GM21576 (cell line): ENCODE measurements around the gene LPCAT1.
"Not testable (repeated sequence)": the region's sequence is repeated elsewhere in the genome, so short reads cannot be mapped to it uniquely, and the experiment has no call there.

Experiments used
- ATAC-seq: cut with Tn5 transposase; IDR thresholded peaks from one replicate; pipeline ENCODE4 v1.9.1; 2021; ENCODE audit warnings: mild to moderate bottlenecking, moderate library complexity; ENCODE audit not compliant: unreplicated experiment

Gene LPCAT1

DNA sequence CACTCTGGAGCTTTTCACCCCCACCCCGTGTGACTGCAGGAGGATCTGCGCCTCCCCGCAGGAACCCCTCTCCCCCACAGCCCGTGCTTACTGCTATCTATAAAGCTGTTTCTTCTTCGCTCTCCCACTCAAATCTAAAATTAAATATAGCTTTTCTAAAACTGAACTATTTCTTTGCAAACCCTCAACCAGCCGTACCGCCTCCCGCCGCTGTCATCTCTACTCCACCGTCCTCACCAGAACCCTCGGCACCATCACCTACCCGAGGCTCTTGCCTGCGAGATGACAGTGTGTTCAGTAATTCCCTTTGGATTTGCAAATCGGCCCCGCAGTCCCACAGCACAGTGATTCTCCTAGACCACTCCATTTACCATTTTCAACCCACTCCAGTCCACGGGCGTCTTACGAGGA lies 13.6 kb downstream of the LPCAT1 start:
- no peak for ATAC-seq

DNA sequence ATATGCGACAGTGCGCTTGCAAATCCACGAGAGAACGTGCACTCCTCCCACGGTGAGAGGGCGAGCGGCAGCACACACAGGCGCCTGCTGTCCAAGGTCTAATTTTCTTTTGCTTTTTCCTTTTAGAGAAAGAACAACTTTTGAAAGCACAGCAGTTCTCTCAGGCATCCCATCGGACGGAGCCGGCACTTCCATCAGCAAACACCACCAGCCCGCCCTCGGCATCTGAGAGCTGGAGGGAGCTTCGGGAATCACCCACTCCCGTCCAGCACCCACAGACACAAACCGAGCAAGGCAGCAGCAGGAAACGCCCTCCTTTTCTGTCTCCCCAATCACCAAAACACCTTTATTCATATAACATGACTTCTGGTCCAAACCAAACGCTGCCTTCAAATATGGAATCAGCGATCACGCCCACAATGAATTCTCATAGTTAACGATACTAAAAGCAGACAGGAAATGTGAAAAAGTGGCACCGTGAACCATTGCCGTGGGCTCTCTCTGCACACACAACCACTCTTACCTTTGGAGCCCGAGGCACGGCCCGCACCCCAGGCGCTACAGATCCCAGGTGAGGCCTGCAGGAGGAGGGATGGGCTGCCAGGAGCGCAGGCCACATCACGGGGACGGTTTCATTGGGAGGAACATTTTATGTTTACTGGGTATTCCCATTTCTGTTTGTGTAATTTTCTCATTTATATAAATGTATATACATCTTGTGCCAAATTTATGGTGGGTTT lies 14.2 kb downstream of the LPCAT1 start:
- ATAC-seq, result no peak

DNA sequence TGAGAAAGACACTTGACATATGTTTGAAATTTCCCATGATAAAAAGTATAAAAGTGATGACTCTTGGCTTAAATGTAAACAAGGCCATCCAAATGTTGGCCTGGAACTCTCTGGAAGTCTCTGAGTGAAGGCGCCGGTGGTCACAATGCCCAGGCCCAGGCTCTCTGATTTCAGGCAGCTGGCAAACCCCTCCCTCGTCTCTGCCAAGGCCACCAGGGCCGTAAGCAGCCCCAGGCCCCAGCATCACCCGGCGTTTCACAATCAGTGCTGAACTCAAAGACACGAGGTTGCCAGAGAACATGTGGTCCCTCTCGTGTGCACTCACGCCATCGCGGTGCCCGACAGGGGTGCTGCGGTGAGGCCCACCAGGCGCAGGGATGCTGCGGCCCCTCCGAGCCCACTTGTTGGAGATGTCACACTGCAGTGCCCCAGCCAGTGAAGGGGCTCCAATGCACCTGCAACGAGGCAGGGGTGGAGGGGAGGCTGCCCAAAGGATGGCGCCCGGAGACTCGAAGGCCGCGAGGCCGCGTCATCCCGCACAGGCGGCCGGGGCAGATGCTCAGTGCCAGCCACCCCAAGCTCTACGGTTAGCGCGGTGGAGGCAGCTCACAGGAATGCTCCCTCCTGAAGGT lies 15.0 kb downstream of the LPCAT1 start:
- ATAC-seq, result no peak

DNA sequence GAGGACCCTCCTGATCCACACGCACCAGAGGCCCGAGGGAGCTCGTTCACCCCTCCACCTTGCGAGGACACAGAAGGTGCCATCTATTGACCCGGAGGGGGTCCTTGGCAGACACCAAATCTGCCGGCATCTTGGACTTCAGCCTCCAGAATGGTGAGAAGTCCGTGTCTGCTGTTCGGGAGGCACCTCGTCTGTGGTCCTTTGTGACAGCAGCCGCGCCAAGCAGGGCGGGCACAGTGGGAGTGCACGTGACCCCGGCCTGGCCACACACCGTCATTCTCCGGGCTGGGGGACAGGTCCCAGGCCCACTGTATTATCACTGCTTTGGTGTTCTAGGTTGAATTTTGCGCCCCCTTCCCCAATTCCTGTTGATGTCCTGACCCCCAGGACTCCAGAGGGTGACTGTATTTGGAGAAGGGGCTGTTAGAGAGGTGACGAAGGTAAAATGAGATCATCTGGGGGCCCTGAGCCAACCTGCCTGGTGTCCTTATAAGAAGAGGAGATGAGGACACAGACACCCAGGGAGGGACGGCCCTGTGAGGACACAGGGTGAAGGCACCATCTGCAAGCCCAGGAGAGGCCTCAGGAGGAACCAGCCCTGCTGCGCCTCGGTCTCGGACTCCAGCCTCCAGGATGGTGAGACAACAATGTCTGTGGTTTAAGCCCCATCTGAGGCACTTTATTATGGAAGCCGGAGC lies 15.7 kb downstream of the LPCAT1 start:
- no peak for ATAC-seq

DNA sequence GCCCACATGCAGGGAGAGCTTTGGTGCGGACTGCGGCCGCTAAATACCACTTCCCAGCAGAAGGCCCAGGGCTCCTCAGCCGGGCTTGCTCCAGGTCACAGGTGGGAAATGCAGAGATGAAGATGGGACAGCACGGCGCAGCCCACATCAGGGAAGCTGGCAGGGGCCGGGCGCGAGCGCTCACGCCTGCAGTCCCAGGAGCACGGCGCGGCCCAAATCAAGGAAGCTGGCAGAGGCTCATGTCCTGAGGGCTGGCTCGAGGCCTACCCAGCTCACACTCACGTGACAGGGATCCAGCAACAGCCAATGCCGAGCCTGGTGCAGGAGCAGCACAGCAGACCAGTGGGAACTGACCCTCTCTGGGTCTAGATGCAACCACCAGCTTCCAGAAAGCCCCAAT lies 16.3 kb downstream of the LPCAT1 start:
- no peak for ATAC-seq

DNA sequence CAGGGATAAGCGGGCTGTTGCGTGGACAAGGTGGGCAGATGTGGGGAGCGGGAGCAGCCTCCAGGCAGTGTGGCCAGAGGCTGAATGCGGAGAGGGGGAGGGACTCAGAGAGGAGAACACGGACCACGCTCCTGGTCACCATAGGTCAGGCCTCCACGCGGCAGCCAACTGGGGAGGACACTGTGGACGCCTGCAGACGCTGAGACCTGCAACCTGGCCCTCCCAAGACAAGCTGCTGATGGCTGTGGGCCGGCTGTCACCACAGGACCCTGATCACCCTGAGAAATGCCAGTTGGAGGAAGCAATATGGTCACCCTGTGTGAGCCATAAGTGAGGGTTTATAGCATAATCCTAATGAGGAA lies 16.8 kb downstream of the LPCAT1 start:
- ATAC-seq, result no peak

DNA sequence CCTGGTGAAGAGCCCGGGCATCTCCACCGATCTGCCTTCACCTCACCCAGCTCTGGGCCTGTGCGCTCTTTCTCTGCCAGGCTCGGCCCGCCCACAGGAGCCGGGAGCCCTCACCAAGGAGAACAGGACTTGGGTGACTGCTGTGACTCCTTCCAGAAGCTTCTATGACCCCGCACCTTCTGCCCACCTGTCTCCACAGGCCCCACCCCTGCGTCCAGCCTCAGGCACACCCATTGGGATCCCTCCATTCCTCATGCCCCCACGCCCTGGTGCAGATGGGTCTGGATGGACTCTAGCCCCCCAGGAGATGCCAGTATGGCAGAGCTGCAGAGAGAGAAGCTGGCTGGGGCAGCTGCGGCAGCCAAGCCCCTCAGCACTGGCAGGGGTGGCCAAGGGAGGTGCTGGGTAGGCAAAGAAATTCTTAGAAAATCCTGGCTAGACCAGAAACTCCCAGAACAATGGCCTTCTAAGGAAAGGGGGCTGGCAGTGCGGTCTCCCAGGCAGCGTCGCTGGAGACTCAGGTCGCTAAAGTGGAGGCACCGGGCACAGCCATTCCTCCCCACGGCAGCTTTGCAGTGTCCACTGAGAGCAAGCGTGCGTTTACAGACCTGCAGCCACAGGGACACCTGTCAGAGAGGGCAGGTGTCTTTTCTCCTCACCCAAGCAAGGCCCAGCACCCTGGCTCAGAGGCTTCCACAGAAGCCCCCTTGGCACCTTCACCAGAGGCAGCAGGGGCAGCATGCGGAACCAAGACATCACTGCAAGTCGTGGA lies 17.3 kb downstream of the LPCAT1 start:
- ATAC-seq, result no peak

DNA sequence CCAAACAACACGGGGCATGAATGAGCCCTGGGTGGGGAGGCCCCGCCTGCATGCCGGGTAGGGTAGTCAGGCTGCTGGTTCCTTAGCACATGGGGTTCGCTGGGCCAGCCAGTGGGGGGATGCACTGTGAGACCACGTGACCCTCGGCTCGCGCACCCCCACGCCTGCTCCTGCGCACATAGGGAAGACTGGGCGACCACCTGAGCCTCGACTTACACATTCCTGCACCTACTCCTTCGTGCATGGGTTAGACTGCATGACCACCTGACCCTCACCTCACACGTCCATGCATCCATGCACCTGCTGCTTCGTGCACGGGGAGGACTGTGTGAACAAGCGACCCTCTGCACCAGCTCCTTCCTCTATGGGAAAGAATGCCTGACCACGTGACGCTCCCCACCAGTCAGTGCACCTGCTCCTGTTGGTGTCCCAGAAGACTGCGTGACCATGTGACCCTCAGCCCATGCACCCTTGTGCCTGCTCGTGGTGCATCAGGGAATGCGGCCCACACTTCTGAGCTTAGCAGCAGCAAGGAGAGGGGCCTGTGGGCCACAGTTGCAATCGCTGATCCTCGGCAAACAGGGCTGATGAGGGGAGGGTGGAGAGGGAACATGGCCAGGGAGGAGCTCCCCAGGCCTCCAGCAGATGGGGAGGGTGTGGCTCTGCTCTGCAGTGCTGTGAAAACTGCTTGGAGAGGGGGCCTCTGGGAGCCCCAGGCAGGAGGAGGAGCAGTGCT lies 18.1 kb downstream of the LPCAT1 start:
- ATAC-seq, result no peak

DNA sequence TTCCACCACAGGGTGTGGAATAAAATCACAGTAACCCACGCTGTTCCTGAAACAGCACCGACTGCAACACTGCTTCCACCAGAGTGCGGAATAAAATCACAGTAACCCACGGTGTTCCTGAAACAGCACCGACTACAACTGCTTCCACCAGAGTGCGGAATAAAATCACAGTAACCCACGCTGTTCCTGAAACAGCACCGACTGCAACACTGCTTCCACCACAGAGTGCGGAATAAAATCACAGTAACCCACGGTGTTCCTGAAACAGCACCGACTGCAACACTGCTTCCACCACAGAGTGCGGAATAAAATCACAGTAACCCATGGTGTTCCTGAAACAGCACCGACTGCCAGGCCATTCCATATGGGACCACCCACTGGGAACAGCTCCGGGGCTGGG lies 18.7 kb downstream of the LPCAT1 start:
- ATAC-seq, result not testable (repeated sequence)

DNA sequence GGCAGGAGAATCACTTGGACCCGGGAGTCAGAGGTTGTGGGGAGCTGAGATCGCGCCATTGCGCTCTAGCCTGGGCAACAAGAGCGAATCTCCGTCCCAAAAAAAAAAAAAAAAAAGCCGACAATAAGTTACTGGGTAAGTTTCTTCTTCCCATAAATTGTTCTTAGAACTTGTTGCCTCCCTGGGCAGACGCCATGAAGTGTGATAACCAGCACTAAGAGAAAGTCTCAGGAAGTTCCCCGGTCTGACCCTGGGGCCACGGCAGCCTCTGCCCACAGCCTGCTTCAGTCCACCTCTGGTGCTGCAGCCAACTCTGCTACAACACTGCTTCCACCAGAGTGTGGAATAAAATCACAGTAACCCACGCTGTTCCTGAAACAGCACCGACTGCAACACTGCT lies 19.1 kb downstream of the LPCAT1 start:
- no peak for ATAC-seq

DNA sequence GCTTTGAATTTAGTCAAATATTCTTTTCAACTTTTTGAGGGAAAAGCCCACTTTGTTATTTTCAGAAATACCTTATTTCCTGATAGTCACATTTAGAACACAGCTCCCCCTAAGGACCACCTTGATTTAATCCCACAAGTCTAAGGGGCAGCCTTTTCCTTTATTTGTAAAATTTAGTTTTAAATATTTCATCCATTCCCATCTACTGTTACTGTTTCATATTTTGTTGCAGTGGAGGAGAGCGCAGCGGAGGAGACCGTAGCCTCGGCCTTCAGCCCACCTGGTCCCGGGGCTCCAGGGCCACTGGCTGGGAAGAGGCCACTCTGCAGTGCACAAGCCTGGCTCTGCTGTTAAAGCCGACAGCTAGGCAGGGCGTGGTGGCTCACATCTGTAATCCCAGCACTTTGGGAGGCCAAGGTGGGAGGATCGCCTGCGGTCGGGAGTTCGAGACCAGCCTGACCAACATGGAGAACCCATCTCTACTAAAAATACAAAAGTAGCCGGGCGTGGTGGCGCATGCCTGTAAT lies 19.6 kb downstream of the LPCAT1 start:
- ATAC-seq, result no peak

DNA sequence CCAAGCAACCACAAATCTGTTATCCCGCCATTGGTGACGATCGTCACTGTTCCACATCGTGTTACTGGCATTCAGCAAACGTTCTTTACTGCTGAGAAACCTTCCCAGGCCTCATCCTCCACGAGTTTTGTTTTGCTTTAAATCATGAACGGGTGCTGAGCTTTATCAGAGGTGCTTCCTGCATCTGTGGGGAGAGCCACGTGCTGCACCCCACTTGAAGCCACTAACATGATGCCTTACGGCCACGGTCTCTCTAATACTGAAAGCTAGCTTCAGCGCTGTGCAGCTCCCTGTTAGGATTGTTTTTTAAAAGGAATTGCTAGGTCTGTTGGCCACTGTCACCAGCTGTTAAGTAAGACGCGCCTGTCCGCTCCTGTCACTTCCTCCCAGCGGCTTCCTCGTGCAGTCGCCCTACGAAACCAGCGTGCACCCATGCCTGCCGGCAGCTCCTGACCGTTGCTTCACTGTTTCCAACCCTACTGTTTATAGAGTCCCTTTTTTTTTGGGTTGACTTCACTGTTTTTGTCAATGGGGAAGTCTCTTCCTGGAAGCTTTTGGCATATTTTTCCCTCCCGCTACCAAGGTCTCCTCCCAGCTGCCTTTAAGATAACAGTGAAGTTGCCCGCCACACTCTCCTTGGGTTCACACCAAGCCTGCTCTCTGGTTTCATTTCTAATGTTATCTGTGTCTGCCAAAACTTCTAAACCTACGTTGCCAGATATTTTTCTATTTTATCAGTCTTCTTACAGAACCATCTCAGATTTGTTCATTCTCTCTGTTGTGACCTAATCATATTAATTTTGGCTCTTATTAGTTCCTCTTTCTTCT lies 20.3 kb downstream of the LPCAT1 start:
- no peak for ATAC-seq

DNA sequence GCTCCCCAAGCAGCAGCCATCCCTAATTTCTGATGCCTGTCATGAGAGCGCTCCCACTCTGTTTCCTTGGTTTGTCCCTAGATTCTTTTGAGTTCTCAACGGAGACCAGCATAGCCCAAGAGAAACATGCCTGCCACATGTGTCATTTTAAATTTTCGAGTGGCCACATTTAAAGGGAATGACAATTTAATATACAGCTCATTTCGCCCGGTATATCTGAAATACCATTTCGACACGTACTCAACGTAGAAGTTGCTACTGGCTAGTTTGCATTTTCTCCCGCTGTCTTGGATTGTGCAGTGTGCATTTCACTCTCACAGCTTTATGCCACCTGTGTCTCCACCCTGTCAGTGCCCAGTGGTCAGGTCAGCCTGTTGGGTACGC lies 21.0 kb downstream of the LPCAT1 start:
- ATAC-seq, result no peak

DNA sequence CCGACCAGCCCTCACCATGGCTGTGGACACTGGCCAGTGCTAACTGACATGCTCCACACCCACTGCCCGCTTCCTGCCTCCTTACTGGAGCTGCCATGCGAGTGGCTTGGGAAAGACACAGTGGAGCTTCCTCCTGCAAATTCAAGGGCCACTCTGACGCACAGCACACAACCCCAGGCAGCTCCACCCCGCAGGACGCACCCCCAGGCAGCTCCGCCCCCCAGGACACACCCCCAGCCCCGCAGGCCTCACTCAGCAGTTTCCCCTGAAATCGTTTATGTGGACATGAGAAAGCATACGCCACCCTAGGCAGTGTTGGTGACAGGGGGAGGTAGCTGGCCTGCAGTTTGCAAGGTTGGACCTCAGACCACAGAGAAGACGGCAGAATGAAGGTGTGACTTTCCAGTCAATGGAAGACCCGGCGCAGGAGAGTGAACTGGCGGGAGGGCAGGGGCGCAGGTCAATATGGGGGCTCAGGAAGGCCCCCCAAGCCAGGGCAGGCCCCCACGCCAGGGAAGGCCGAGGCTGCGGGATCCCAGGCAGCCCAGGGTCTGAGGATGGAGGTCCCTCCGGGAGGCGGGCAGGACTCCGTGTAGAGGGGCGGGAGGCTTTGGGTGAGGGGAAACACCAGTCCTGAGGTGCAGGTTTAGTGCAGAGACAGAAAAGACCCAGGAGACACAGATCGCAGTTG lies 21.6 kb downstream of the LPCAT1 start:
- ATAC-seq, result no peak

DNA sequence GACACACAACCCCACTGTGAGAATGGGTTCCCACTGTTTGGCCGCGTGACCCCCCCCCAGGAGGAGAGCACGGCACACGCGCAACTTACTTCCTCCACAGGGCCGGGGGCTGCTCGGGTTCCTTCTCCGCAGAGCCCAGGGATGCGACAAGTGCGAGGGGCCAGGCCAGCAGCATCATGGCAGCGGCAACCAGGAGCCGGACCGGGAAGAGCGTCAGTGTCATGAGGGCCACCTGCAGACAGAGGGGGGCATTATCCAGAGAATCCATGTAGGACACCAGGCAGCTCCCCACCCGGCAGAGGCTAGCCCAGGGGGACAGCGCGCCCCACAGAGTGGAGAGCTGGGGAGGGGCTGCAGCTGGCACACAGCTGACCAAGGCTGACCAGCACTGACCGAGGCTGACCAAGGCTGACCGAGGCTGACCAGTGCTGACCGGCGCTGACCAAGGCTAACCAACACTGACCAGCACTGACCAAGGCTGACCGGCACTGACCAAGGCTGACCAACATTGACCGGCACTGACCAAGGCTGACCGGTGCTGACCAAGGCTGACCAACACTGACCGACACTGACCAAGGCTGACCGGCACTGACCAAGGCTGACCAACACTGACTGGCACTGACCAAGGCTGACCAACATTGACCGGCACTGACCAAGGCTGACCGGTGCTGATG lies 22.3 kb downstream of the LPCAT1 start:
- ATAC-seq, result no peak

DNA sequence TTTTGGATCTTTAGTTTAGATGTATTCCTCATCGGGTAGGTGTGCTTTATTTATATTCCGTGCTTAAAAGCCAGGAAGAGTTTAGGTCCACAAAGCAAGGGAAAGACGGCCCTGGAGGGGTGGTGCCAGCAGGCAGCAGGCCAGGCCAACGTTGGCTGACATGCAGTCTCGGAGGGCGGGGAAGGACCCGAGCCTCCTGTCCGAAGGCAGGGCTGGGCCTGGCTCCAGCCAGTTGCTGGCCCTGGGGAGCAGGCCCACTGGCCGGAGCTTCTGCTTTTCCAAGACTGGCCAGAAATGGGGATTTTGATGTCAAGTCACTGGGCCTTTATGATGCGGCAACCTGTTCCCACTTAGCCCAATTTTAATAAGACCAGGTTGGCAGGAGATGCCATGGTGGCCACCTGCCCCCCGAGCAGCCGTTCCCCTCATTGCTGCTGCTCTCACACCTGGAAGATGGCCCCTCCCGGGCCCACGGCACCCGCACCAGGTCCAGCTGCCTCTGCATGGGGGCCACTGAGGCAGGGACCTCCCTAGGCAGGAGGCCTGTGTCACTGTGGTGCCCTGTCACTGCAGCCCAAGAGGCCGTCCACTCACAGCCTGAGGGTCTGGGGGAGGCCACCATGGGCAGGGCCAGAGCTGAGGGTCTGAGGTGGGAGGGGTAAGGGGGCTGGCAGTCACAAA lies 23.2 kb downstream of the LPCAT1 start:
- ATAC-seq, result no peak

DNA sequence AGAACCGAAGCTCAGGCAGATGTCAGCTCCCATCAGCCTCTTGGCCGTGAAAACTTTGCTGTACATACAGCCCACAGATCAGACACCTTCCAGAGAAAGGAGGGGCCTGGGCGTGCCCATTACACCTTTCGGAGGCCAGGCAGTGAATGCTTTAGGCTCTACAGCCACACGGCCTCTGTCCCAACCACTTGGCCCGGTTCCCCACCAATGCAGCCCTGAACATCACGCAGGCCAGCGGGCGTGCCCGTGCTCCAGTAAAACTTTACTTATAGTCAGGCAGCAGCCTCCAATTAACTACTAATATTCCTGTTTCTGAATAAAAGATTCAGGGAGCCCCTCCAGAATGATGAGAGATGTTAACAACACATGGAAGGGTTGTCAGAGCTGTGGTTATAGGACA lies 23.9 kb downstream of the LPCAT1 start:
- no peak for ATAC-seq
